HG03097 (cell line): ENCODE measurements around the gene TNFAIP8L3.

Source experiments
- ATAC-seq: cut with Tn5 transposase; IDR thresholded peaks from one replicate; pipeline ENCODE4 v1.9.1; 2021; ENCODE audit not compliant: unreplicated experiment, low FRiP score

TNFAIP8L3 gene

DNA sequence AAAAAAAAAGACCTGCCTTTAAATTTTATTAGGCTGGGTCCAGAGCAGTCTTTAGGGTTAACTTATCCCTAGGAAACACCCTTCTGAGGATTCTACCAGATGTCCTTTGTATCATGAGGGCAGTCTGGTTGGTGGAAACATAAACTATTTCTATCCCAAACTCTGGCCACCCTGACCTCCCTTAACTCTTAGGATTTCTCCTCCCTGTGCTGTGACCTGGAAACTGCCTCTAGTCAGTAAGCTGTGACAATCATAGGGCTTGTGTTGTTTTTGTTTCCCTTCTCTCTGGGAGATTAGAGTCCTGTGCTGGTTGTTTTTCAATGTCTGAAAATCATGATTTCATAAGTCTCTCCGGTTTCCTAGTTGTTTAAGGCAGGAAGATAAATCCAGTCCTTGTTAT lies 78.1 kb downstream of the TNFAIP8L3 start:
- no peak for ATAC-seq

DNA sequence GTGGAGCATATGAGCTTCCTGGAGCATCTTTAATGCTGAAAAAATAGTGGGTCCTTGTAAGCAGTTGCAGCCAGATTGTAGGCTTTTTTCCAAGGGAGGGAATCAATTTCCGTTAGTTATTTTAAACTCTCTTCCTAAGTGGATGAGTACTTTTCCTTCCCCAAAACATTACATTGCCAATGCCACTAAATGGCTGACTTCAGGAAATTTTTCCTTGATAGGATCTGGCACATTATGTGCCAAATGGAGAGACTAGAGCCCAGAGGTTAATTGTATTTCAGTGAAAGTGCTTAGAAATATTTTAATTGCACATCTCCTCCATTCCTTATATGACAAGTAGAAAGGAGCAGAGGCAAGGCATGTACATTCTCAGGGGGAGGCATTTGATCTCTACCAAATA lies 83.5 kb downstream of the TNFAIP8L3 start:
- ATAC-seq, result no peak

DNA sequence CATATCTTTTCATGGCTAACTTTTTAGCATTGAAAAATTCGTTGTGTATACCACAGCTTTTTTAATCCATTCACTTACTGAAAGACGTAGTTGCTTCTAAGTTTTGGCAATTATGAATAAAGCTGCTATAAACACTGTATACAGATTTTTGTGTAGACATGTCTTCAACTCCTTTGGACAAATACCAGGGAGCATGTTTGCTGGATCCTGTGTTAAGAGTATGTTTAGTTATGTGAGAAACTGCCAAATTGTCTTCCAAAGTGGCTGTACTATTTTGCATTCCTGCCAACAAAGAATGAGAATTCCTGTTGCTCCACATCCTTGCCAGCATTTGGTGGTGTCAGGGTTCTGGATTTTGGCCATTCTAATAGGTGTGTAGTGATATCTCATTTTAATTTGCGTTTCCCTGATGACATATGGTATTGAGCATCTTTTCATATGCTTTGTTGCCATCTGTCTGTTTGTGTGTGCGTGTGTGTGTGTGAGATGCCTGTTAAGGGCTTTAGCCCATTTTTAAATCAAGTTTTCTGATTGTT lies 87.5 kb downstream of the TNFAIP8L3 start:
- no peak for ATAC-seq
